Measurements from ENCODE around the gene MTFP1.
"Not testable (repeated sequence)": the region's sequence is repeated elsewhere in the genome, so short reads cannot be mapped to it uniquely, and the experiment has no call there.

The MTFP1 gene

GRCh38 chr22:30425616-30426387 lies at the start of gene MTFP1:
MTFP1 (plus strand) TSS chr22:30425768; CDS start chr22:30425880, 112 bp downstream.
- DNase-seq = peak; percentile 67

- DNase-seq = no peak
Observed at GRCh38 chr22:30380011-30380410, 45.6 kb upstream of the MTFP1 start.

- no peak for DNase-seq
Observed at GRCh38 chr22:30381264-30381663, 44.3 kb upstream of the MTFP1 start.

GRCh38 chr22:30382340-30382739 lies 43.2 kb upstream of the MTFP1 start:
- no peak for DNase-seq

- no peak for DNase-seq
Observed at GRCh38 chr22:30383061-30383460, 42.5 kb upstream of the MTFP1 start.

GRCh38 chr22:30385942-30386341 lies 39.6 kb upstream of the MTFP1 start:
- no peak for DNase-seq

GRCh38 chr22:30386608-30386959 lies 39.0 kb upstream of the MTFP1 start:
- DNase-seq = no peak

- peak; percentile 75 for DNase-seq
Observed at GRCh38 chr22:30386960-30387827, 38.4 kb upstream of the MTFP1 start, which contains the start of gene RNF215. RNF215 (minus strand) TSS chr22:30387411; CDS start chr22:30387313, 98 bp downstream.

- peak; percentile 63 for DNase-seq
Observed at GRCh38 chr22:30390974-30391691, 34.4 kb upstream of the MTFP1 start.

GRCh38 chr22:30392661-30393321 lies 32.8 kb upstream of the MTFP1 start:
- no peak for DNase-seq

GRCh38 chr22:30393322-30393680 lies 32.3 kb upstream of the MTFP1 start:
- DNase-seq = no peak

- no peak for DNase-seq
Observed at GRCh38 chr22:30393885-30394284, 31.7 kb upstream of the MTFP1 start.

- DNase-seq = peak; percentile 45
Observed at GRCh38 chr22:30396871-30397655, 28.5 kb upstream of the MTFP1 start, which contains the start of gene SEC14L2. SEC14L2 (plus strand) TSS chr22:30397018; CDS start chr22:30397117, 99 bp downstream.

GRCh38 chr22:30397656-30398635 lies 27.6 kb upstream of the MTFP1 start:
- no peak for DNase-seq

GRCh38 chr22:30398685-30399680 lies 26.6 kb upstream of the MTFP1 start:
- no peak for DNase-seq

- DNase-seq = no peak
Observed at GRCh38 chr22:30399718-30400117, 25.9 kb upstream of the MTFP1 start.

GRCh38 chr22:30400159-30400558 lies 25.4 kb upstream of the MTFP1 start:
- no peak for DNase-seq

- DNase-seq = not testable (repeated sequence)
Observed at GRCh38 chr22:30401024-30401423, 24.5 kb upstream of the MTFP1 start.

All from fibroblast of upper back skin (primary cell).